ENCODE results near the gene LRRC47. TPM values are rescaled to one million over a fixed set of nuclear protein-coding genes. Genes with fewer than 3 reads are reported as not detected.

The LRRC47 gene
- total RNA-seq, 1 donor from 2014 or later, result 37.9 TPM

DNA sequence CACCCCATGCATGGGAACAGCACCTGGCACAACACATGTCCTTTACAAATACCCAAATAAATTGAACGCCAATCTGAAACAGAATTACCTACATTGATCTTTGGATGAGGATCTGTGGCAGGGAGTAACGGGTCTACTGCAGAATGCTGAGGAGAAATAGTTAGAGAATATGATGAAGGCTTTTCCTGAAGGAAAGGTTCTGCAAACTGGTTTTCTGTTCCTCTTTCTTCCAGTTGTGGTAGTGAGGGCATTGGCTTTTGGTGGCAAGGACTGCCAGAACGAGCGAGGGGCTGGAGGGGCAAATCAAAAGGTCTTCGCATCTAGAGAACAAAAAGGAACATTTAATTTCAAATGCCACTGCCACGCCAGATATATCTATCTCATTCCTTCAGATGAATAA, 40.9 kb upstream of the LRRC47 start:
- Histone ChIP-seq H3K36me3 (ENCODE audit: control insufficient read depth, insufficient read depth, low read length) (peaks cover 27% of the 10 kb centered on the region), H3K27me3 (ENCODE audit: control insufficient read depth, insufficient read depth, low read length) (no peaks in the 10 kb centered on the region), H3K4me3 (ENCODE audit: low read depth, low read length) (no peak overlapping the region)
- no peak for FAIRE-seq
- DNase-seq (ENCODE audit: low read depth), result no peak
- TF ChIP-seq, protein P1, sequence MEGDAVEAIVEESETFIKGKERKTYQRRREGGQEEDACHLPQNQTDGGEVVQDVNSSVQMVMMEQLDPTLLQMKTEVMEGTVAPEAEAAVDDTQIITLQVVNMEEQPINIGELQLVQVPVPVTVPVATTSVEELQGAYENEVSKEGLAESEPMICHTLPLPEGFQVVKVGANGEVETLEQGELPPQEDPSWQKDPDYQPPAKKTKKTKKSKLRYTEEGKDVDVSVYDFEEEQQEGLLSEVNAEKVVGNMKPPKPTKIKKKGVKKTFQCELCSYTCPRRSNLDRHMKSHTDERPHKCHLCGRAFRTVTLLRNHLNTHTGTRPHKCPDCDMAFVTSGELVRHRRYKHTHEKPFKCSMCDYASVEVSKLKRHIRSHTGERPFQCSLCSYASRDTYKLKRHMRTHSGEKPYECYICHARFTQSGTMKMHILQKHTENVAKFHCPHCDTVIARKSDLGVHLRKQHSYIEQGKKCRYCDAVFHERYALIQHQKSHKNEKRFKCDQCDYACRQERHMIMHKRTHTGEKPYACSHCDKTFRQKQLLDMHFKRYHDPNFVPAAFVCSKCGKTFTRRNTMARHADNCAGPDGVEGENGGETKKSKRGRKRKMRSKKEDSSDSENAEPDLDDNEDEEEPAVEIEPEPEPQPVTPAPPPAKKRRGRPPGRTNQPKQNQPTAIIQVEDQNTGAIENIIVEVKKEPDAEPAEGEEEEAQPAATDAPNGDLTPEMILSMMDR (IDR thresholded peaks at IDR 0.05; ENCODE audit: insufficient read depth, low read length, severe bottlenecking), result no peak

DNA sequence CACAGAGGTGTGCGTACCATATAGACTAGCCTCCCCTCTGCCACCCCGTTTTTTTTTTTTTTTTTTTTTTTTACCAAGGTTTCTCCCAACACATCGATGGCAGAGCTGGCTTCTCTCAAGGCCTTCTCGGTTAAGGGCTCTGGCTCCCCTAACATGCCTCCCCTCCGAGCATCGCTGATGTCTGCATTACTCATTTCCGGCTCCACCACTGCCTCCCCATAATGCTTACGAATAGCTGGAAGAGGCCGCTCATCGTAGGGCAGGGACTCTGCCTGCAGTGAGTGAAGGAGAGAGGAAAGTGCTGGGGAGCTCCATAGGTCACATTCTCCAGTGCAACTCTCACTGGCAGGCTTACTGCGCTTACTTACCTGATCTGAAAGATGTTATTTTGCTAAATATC, 40.1 kb upstream of the LRRC47 start:
- Histone ChIP-seq H3K36me3 (ENCODE audit: control insufficient read depth, insufficient read depth, low read length) (peaks cover 26% of the 10 kb centered on the region), H3K4me3 (ENCODE audit: low read depth, low read length) (no peak overlapping the region), H3K27me3 (ENCODE audit: control insufficient read depth, insufficient read depth, low read length) (no peaks in the 10 kb centered on the region)
- FAIRE-seq (no peak), DNase-seq (ENCODE audit: low read depth) (no peak)
- TF ChIP-seq, protein P1 (IDR thresholded peaks at IDR 0.05; ENCODE audit: insufficient read depth, low read length, severe bottlenecking), result no peak

DNA sequence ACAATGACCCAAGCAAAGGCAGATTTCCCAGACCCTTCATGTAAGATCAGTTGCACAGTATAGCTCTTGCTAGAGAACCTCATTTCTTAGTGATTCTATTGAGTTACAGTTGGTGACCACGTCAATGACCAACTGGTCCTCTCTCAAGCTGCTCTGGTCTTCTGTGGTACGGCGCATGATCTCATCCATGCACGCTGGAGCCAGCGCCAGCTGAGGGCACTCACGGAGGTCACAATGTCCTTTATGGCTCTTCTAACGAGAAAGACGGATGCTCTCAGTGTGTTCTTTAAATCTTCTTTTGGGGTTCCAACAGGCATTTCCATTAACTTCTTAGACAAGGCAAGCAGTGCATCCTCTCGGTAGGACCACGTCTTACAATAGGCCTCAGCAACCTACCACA, 38.4 kb upstream of the LRRC47 start:
- H3K4me3 ChIP-seq (ENCODE audit: low read depth, low read length), result no peak overlapping the region
- FAIRE-seq (no peak), DNase-seq (ENCODE audit: low read depth) (no peak)
- TF ChIP-seq, protein P1 (IDR thresholded peaks at IDR 0.05; ENCODE audit: insufficient read depth, low read length, severe bottlenecking), result no peak
- no peaks in the 10 kb centered on the region for H3K27me3 ChIP-seq (ENCODE audit: control insufficient read depth, insufficient read depth, low read length)
- H3K36me3 ChIP-seq (ENCODE audit: control insufficient read depth, insufficient read depth, low read length), result peaks cover 26% of the 10 kb centered on the region

DNA sequence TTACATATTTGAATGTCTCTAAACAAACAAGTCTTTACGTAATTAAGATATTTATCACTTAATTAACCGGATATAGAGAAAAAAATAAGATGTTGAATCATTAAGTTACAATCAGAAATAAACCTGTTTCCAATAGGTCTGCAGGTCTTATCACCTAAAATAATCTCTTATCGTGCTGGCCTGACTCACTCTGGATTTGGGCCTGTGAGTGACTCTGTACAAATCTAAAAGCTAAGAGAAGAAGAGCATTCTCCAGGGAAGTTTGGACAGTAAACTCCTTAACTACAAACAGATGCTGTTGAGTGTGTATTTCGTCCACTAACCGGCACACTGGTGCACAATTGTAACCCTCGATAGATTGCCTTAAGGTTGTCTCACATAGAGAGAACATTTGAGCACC, 35.4 kb upstream of the LRRC47 start:
- TF ChIP-seq, protein P1 (IDR thresholded peaks at IDR 0.05; ENCODE audit: insufficient read depth, low read length, severe bottlenecking), result no peak
- H3K36me3 ChIP-seq (ENCODE audit: control insufficient read depth, insufficient read depth, low read length), result peaks cover 17% of the 10 kb centered on the region
- no peak for FAIRE-seq

DNA sequence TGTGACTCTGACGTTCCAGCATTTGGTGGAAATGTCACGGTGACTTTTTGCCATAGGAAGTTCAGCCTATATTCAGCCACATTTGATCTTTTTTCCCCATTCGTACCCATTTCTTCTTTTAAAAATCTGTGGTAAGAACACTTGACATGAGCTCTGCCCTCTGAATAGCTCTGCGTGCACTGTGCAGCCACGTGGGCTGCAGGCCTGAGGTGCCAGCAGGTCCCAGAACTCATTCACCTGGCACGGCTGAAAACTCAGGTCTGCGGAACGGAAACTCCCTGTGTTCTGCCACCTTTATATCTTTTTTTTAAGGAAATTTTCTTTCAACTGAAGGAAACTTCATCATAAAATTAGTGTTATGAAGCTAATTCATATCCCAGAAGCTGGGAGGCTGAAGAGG, 32.1 kb upstream of the LRRC47 start:
- H3K27me3 ChIP-seq (ENCODE audit: control insufficient read depth, insufficient read depth, low read length), result no peaks in the 10 kb centered on the region
- FAIRE-seq (no peak), DNase-seq (ENCODE audit: low read depth) (no peak)
- H3K36me3 ChIP-seq (ENCODE audit: control insufficient read depth, insufficient read depth, low read length), result peaks cover 16% of the 10 kb centered on the region
- no peak overlapping the region for H3K4me3 ChIP-seq (ENCODE audit: low read depth, low read length)
- TF ChIP-seq, protein P1 (IDR thresholded peaks at IDR 0.05; ENCODE audit: insufficient read depth, low read length, severe bottlenecking), result no peak

More for the DNA sequence above, 35.4 kb upstream of the LRRC47 start:
- DNase-seq (ENCODE audit: low read depth), result no peak
- Histone ChIP-seq H3K27me3 (ENCODE audit: control insufficient read depth, insufficient read depth, low read length) (no peaks in the 10 kb centered on the region), H3K4me3 (ENCODE audit: low read depth, low read length) (no peak overlapping the region)

DNA sequence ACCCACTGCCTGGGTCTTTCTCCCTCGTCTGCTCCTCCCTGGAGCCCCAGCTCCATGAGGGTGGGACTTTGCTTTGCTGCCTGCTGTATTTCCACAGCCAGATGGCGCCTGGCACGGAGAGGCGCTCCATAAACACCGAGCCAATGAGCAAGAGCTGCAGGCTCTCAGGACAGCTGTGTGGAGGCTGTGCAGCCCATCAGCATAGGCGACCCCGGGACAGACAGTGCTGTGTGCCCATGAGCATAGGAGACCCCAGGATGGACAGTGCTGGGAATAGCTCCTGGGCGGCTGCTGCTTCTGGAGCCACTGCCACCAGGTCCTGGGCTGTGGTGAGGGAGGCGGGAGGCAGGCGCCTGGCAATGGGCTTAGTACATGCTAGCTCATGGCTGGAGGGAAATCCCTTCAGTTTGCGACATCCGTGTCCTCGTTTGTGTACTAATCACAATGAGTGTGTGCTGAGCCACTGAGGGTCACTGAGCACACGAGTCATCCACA, 31.6 kb upstream of the LRRC47 start:
- Histone ChIP-seq H3K4me3 (ENCODE audit: low read depth, low read length) (no peak overlapping the region), H3K27me3 (ENCODE audit: control insufficient read depth, insufficient read depth, low read length) (no peaks in the 10 kb centered on the region), H3K36me3 (ENCODE audit: control insufficient read depth, insufficient read depth, low read length) (peaks cover 20% of the 10 kb centered on the region)
- TF ChIP-seq, protein P1 (IDR thresholded peaks at IDR 0.05; ENCODE audit: insufficient read depth, low read length, severe bottlenecking), result no peak
- DNase-seq (ENCODE audit: low read depth), result no peak
- no peak for FAIRE-seq
